ENCODE results near the gene ZNF541. TPM values are rescaled to one million over a fixed set of nuclear protein-coding genes. Genes with fewer than 3 reads are reported as not detected.

Gene ZNF541
- total and polyA plus RNA-seq, 10 of the 15 experiments (the other 5 are each of a cell fraction or from before 2014, with no cell fraction given) = 0.03 to 0.12 (median 0.07) TPM; not detected in 4

GRCh38 chr19:47595944-47596343, 23.0 kb upstream of the ZNF541 start (continued):
- TF ChIP-seq ZNF24 (IDR thresholded peaks at IDR 0.05) (no peak), SIN3A (IDR thresholded peaks at IDR 0.05; ENCODE audit: low read depth, low read length) (no peak), SIX5 (IDR thresholded peaks at IDR 0.05; ENCODE audit: low read depth, low read length, severe bottlenecking) (no peak), EED (IDR thresholded peaks at IDR 0.05; ENCODE audit: low read depth) (no peak), E4F1 (IDR thresholded peaks at IDR 0.05; ENCODE audit: borderline replicate concordance, partially characterized antibody) (no peak), RCOR1 (conservative IDR thresholded peaks at IDR 0.05; ENCODE audit: low read depth, low read length) (no peak), IRF3 (IDR thresholded peaks at IDR 0.05) (no peak), SKIL (IDR thresholded peaks at IDR 0.05; ENCODE audit: low read depth, poor library complexity, severe bottlenecking) (no peak)
